Glutamatergic neuron (in vitro differentiated cells): Measurements from ENCODE around the gene GAR1. TPM values are rescaled to one million over a fixed set of nuclear protein-coding genes. Genes with fewer than 3 reads are reported as not detected.
"Not testable (repeated sequence)": the region's sequence is repeated elsewhere in the genome, so short reads cannot be mapped to it uniquely, and the experiment has no call there.

Source experiments
- DNase-seq: peaks from one replicate; pipeline ENCODE4 v3.0.0; 2022
- H3K27ac Mint-ChIP-seq: one replicate; pipeline ENCODE4 v1.8.0; 2020; ENCODE audit warnings: mild to moderate bottlenecking, mixed read lengths, inconsistent platforms; ENCODE audit not compliant: unreplicated experiment
- H3K27me3 Mint-ChIP-seq: one replicate; pipeline ENCODE4 v1.8.0; 2020; ENCODE audit warnings: mild to moderate bottlenecking, moderate library complexity, mixed read lengths, inconsistent platforms; ENCODE audit not compliant: unreplicated experiment
- H3K36me3 Mint-ChIP-seq: one replicate; pipeline ENCODE4 v1.8.0; 2020; ENCODE audit warnings: mild to moderate bottlenecking, mixed read lengths, inconsistent platforms; ENCODE audit not compliant: unreplicated experiment
- H3K4me1 Mint-ChIP-seq: one replicate; pipeline ENCODE4 v1.8.0; 2020; ENCODE audit warnings: mild to moderate bottlenecking, low read depth, mixed read lengths, inconsistent platforms; ENCODE audit not compliant: unreplicated experiment
- H3K4me3 Mint-ChIP-seq: one replicate; pipeline ENCODE4 v1.8.0; 2020; ENCODE audit warnings: mild to moderate bottlenecking, mixed read lengths, inconsistent platforms; ENCODE audit not compliant: unreplicated experiment
- H3K9me3 Mint-ChIP-seq: one replicate; pipeline ENCODE4 v1.8.0; 2020; ENCODE audit warnings: mild to moderate bottlenecking, moderate library complexity, mixed read lengths, inconsistent platforms; ENCODE audit not compliant: unreplicated experiment
- total RNA-seq: library from RNA; stranded (reverse); fragmentation: NEBNext Ultra II Directional; extraction: Animal tissue kit (Norgen Biotek cat#: 25700); gene quantifications from one replicate; pipeline ENCODE4 v1.2.1, GENCODE V29; 2021; ENCODE audit not compliant: unreplicated experiment
- TF ChIP-seq, protein P1 (sequence below): fragments of 200-600 bp; sonication (generic); IDR thresholded peaks from one replicate; pipeline ENCODE4 v1.5.0; 2021; ENCODE audit not compliant: partially characterized antibody, unreplicated experiment

Gene GAR1
- total RNA-seq, 1 donor from 2014 or later: 9.1 TPM

- no peaks in the 10 kb centered on the region for H3K4me1 Mint-ChIP-seq
- H3K4me3 Mint-ChIP-seq: no peak overlapping the region
- H3K27ac Mint-ChIP-seq: no peak overlapping the region
Measured at GRCh38 chr4:109836985-109837384, 21.4 kb downstream of the GAR1 start.

GRCh38 chr4:109846395-109847098 is 31.0 kb downstream of the GAR1 start:
- DNase-seq: no peak
- Mint-ChIP-seq H3K27me3 (no peaks in the 10 kb centered on the region), H3K36me3 (no peaks in the 10 kb centered on the region), H3K9me3 (no peaks in the 10 kb centered on the region), H3K4me3 (no peak overlapping the region), H3K4me1 (no peaks in the 10 kb centered on the region), H3K27ac (no peak overlapping the region)
- TF ChIP-seq, protein P1, sequence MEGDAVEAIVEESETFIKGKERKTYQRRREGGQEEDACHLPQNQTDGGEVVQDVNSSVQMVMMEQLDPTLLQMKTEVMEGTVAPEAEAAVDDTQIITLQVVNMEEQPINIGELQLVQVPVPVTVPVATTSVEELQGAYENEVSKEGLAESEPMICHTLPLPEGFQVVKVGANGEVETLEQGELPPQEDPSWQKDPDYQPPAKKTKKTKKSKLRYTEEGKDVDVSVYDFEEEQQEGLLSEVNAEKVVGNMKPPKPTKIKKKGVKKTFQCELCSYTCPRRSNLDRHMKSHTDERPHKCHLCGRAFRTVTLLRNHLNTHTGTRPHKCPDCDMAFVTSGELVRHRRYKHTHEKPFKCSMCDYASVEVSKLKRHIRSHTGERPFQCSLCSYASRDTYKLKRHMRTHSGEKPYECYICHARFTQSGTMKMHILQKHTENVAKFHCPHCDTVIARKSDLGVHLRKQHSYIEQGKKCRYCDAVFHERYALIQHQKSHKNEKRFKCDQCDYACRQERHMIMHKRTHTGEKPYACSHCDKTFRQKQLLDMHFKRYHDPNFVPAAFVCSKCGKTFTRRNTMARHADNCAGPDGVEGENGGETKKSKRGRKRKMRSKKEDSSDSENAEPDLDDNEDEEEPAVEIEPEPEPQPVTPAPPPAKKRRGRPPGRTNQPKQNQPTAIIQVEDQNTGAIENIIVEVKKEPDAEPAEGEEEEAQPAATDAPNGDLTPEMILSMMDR: no peak

More at GRCh38 chr4:109836985-109837384, 21.4 kb downstream of the GAR1 start:
- Mint-ChIP-seq H3K27me3 (no peaks in the 10 kb centered on the region), H3K9me3 (no peaks in the 10 kb centered on the region), H3K36me3 (no peaks in the 10 kb centered on the region)
- DNase-seq: no peak
- TF ChIP-seq, protein P1: no peak

DNA sequence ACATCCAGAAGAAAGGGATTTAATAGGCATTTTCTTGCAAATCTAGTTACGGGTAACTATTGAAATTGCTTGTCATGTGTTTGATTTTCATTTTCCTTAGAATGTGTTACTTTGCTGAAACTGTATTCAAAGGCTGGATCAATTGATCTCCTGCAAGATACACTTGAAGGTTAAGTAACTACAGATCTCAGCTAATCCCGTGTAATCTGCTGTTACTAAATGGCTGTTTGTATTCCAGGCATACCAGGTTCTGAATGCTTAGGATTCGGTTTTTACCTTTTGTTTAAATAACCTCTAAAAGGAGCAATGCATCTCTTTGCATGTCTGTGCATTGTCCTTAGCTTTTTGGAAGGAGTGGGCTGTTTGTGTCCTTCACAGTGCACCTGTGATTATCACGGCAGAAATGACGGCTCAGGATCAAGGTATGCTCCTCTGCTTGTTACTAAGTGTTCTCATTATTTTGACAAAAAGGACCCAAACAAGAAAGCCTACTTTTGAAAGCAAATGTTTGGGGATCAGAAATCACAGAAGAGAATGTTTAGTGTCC is 32.4 kb downstream of the GAR1 start, which contains the start of gene LRIT3:
Gene LRIT3 (plus strand): TSS at position 212 of the 547 bp plus-strand sequence. CDS start 95 bp downstream, at position 307.
- Mint-ChIP-seq H3K4me1 (no peaks in the 10 kb centered on the region), H3K36me3 (no peaks in the 10 kb centered on the region), H3K27ac (no peak within 1 kb of the TSS), H3K27me3 (no peaks in the 10 kb centered on the region), H3K9me3 (no peaks in the 10 kb centered on the region), H3K4me3 (no peak within 1 kb of the TSS)
- no peak for DNase-seq
- TF ChIP-seq, protein P1: no peak

DNA sequence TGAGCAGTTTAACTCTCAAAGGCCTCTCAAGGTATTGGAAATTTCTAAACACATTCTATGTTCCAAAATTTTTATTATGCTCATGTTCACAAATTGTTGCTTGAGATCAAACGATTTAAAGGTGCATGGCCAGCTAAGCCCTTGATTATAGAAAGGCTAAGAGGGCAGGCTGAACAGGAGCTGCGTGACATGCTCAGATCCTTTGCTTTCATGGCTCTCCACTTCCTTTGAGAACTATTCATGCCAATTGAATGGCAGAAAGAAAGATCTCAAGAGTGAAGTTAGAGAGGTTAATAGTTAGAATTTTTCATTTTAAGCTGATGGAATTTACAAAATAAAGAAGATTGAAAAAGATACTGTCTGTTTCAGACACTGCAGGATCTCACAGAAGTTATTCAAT is 32.9 kb downstream of the GAR1 start:
- no peak for DNase-seq
- TF ChIP-seq, protein P1: no peak
- no peak overlapping the region for H3K4me3 Mint-ChIP-seq
- no peak overlapping the region for H3K27ac Mint-ChIP-seq
- no peaks in the 10 kb centered on the region for H3K4me1 Mint-ChIP-seq
- no peaks in the 10 kb centered on the region for H3K27me3 Mint-ChIP-seq
- H3K9me3 Mint-ChIP-seq: no peaks in the 10 kb centered on the region
- H3K36me3 Mint-ChIP-seq: no peaks in the 10 kb centered on the region

DNA sequence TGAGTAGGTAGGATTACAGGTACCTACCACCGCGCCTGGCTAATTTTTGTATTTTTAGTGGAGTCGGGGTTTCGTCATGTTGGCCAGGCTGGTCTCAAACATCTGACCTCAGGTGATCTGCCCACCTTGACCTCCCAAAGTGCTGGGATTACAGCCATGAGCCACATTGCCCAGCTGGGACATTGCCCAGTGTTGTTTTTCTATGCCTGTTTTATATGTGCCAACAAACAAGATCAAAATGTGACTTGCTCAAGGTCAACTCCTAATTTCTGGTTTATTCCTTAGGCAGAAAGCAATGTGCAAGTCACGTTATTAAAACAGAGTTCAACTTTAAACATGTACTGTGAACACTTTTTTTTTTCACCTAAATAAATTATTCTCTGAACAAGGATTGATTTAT is 35.0 kb downstream of the GAR1 start:
- Mint-ChIP-seq H3K27ac (no peak overlapping the region), H3K27me3 (no peaks in the 10 kb centered on the region), H3K36me3 (no peaks in the 10 kb centered on the region), H3K9me3 (no peaks in the 10 kb centered on the region), H3K4me3 (no peak overlapping the region), H3K4me1 (no peaks in the 10 kb centered on the region)
- DNase-seq: no peak
- TF ChIP-seq, protein P1: no peak

DNA sequence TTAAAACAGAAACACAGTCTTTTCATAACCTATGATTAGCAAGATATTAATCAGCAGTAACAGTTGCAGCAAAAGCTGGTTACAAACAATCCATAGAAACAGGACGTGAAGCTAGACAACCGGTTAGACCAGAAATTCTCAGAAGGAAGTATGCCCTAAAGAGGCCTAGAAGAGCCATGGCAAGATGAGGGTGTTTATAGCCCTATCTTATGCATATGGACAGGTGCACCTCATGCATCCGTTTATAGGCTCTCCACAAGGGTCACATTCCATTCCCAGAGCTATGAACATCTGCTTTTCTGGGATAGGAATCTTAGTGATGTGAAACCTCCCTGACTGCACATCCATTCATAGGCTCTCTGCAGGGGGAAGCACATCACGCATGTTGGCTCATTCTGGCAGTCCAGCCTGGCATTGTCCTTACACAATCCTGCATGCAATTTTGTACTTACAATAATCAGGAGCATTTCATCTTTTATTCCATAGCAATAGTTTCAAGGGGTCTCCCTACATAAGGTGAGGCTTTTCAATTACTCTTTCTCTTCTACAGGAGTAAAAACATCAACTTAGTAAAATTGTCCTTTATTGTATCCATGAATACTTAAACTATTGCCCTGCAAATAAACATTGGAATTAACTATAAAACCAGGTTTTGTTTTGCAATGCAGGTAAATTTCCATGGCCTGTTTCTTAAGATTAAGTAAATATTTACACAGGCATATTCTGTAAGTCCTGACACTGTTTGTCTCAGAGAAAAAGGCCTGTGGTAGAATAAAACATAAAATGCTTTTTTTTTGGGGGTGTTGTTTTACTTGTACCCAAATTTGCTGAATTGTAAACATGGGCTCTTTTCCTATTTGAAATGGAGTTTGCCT is 44.1 kb downstream of the GAR1 start:
- not testable (repeated sequence) for H3K4me1 Mint-ChIP-seq, H3K36me3 Mint-ChIP-seq, H3K9me3 Mint-ChIP-seq, H3K4me3 Mint-ChIP-seq, DNase-seq, H3K27me3 Mint-ChIP-seq, H3K27ac Mint-ChIP-seq
